Measurements from ENCODE around the gene ZNF554. TPM values are rescaled to one million over a fixed set of nuclear protein-coding genes. Genes with fewer than 3 reads are reported as not detected.

The ZNF554 gene
- total and polyA plus RNA-seq, 2 experiments from 2014 or later: 2.0 to 7.5 TPM

- Histone ChIP-seq H3K9me2 (ENCODE audit: insufficient read depth) (no peaks in the 10 kb centered on the region), H4K20me1 (replicated peaks; ENCODE audit: insufficient read depth) (no peaks in the 10 kb centered on the region), H3K4me3 (no peak overlapping the region), H3K27me3 (ENCODE audit: insufficient read depth) (no peaks in the 10 kb centered on the region), H3K79me2 (replicated peaks; ENCODE audit: insufficient read depth) (no peaks in the 10 kb centered on the region), H3K4me1 (ENCODE audit: insufficient read depth) (no peaks in the 10 kb centered on the region), H2AFZ (no peak overlapping the region), H3F3A (replicated peaks; ENCODE audit: low read depth) (no peaks in the 10 kb centered on the region), H3K36me3 (ENCODE audit: insufficient read depth) (no peaks in the 10 kb centered on the region; the same call in 1 of the 2 replicates), H3K27ac (ENCODE audit: low read depth) (no peak overlapping the region), H3K4me2 (no peak overlapping the region)
- Mint-ChIP-seq H3K27ac (no peak overlapping the region), H3K9me3 (peaks cover 92% of the 10 kb centered on the region), H3K27me3 (ENCODE audit: insufficient read depth, low read depth, poor library complexity) (no peaks in the 10 kb centered on the region), H3K4me3 (no peak overlapping the region), H3K36me3 (ENCODE audit: low read depth) (peaks cover 39% of the 10 kb centered on the region), H3K4me1 (no peaks in the 10 kb centered on the region)
- no peak for ATAC-seq
- TF ChIP-seq EZH2phosphoT487 (IDR thresholded peaks at IDR 0.05; ENCODE audit: unreplicated experiment): no peak
- no peak for TF ChIP-seq NANOG (IDR thresholded peaks at IDR 0.05; ENCODE audit: borderline replicate concordance)
- TF ChIP-seq EZH2 (IDR thresholded peaks at IDR 0.05; ENCODE audit: low read depth, unreplicated experiment): no peak
- no peak for TF ChIP-seq ZNF462 (CRISPR knock-in tag; IDR thresholded peaks at IDR 0.05)
- TF ChIP-seq STAT1 (IDR thresholded peaks at IDR 0.05; ENCODE audit: unreplicated experiment): no peak
- no peak for TF ChIP-seq ZNF114 (CRISPR knock-in tag; IDR thresholded peaks at IDR 0.05)
- TF ChIP-seq, protein P1, sequence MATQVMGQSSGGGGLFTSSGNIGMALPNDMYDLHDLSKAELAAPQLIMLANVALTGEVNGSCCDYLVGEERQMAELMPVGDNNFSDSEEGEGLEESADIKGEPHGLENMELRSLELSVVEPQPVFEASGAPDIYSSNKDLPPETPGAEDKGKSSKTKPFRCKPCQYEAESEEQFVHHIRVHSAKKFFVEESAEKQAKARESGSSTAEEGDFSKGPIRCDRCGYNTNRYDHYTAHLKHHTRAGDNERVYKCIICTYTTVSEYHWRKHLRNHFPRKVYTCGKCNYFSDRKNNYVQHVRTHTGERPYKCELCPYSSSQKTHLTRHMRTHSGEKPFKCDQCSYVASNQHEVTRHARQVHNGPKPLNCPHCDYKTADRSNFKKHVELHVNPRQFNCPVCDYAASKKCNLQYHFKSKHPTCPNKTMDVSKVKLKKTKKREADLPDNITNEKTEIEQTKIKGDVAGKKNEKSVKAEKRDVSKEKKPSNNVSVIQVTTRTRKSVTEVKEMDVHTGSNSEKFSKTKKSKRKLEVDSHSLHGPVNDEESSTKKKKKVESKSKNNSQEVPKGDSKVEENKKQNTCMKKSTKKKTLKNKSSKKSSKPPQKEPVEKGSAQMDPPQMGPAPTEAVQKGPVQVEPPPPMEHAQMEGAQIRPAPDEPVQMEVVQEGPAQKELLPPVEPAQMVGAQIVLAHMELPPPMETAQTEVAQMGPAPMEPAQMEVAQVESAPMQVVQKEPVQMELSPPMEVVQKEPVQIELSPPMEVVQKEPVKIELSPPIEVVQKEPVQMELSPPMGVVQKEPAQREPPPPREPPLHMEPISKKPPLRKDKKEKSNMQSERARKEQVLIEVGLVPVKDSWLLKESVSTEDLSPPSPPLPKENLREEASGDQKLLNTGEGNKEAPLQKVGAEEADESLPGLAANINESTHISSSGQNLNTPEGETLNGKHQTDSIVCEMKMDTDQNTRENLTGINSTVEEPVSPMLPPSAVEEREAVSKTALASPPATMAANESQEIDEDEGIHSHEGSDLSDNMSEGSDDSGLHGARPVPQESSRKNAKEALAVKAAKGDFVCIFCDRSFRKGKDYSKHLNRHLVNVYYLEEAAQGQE (IDR thresholded peaks at IDR 0.05; ENCODE audit: unreplicated experiment): no peak
- TF ChIP-seq ETS1 (IDR thresholded peaks at IDR 0.05): no peak
- no peak for TF ChIP-seq POLR2AphosphoS5 (IDR thresholded peaks at IDR 0.05; ENCODE audit: low read depth)
- TF ChIP-seq CTCF (conservative IDR thresholded peaks at IDR 0.05; ENCODE audit: low read depth in 2 of 2): no peak
- no peak for TF ChIP-seq ZNF331 (CRISPR knock-in tag; IDR thresholded peaks at IDR 0.05; ENCODE audit: low read depth)
- TF ChIP-seq CREB1 (CRISPR knock-in tag; IDR thresholded peaks at IDR 0.05; ENCODE audit: low read depth): no peak
- no peak for TF ChIP-seq JUNB (IDR thresholded peaks at IDR 0.05; ENCODE audit: unreplicated experiment)
- no peak for DNase-seq (ENCODE audit: low spot score)
These were observed 45.8 kb downstream of the ZNF554 start for GRCh38 chr19:2865334-2866100.

Data from GM23338 (cell line).